Skeletal muscle cell (primary cell): ENCODE results near the gene ENPP1.
"Not testable (repeated sequence)": the region's sequence is repeated elsewhere in the genome, so short reads cannot be mapped to it uniquely, and the experiment has no call there.

Experiments used
- DNase-seq: peaks from one replicate; pipeline ENCODE4 v3.0.0-alpha.2; 2010; ENCODE audit warnings: low read depth
- H3K4me3 ChIP-seq: 2 replicates; pipeline ENCODE4 v1.5.1; 2011; ENCODE audit warnings: low read depth, mild to moderate bottlenecking, control low read depth, low read length, moderate library complexity

ENPP1 gene

GRCh38 chr6:131859658-131860057, 51.8 kb downstream of the ENPP1 start:
- DNase-seq, H3K4me3 ChIP-seq: not testable (repeated sequence)

GRCh38 chr6:131861381-131861780, 53.6 kb downstream of the ENPP1 start:
- H3K4me3 ChIP-seq = no peak overlapping the region
- DNase-seq = no peak

GRCh38 chr6:131862476-131862875, 54.7 kb downstream of the ENPP1 start:
- DNase-seq = no peak

GRCh38 chr6:131867744-131868143, 59.9 kb downstream of the ENPP1 start:
- no peak for DNase-seq
- H3K4me3 ChIP-seq = no peak overlapping the region

More at GRCh38 chr6:131862476-131862875, 54.7 kb downstream of the ENPP1 start:
- H3K4me3 ChIP-seq = no peak overlapping the region

- H3K4me3 ChIP-seq = no peak overlapping the region
- DNase-seq = no peak
These were observed 61.0 kb downstream of the ENPP1 start for GRCh38 chr6:131868836-131869235.

GRCh38 chr6:131875647-131876046, 67.8 kb downstream of the ENPP1 start:
- H3K4me3 ChIP-seq = no peak overlapping the region
- DNase-seq = no peak

GRCh38 chr6:131876545-131876944, 68.7 kb downstream of the ENPP1 start:
- DNase-seq = no peak
- no peak overlapping the region for H3K4me3 ChIP-seq

- H3K4me3 ChIP-seq = no peak overlapping the region
- no peak for DNase-seq
These were observed 70.4 kb downstream of the ENPP1 start for GRCh38 chr6:131877999-131878789.

- H3K4me3 ChIP-seq = no peak overlapping the region
- DNase-seq = no peak
These were observed 75.2 kb downstream of the ENPP1 start for GRCh38 chr6:131883016-131883415.

- no peak overlapping the region for H3K4me3 ChIP-seq
- no peak for DNase-seq
These were observed 77.4 kb downstream of the ENPP1 start for GRCh38 chr6:131885237-131885636.

GRCh38 chr6:131886517-131886916, 78.7 kb downstream of the ENPP1 start:
- no peak overlapping the region for H3K4me3 ChIP-seq
- DNase-seq = no peak

GRCh38 chr6:131890091-131890490, 82.3 kb downstream of the ENPP1 start:
- DNase-seq = no peak

GRCh38 chr6:131893198-131893597, 85.4 kb downstream of the ENPP1 start:
- H3K4me3 ChIP-seq = no peak overlapping the region
- no peak for DNase-seq

More at GRCh38 chr6:131890091-131890490, 82.3 kb downstream of the ENPP1 start:
- no peak overlapping the region for H3K4me3 ChIP-seq

- DNase-seq = no peak
- H3K4me3 ChIP-seq = no peak overlapping the region
These were observed 86.9 kb downstream of the ENPP1 start for GRCh38 chr6:131894493-131895424.

- no peak for DNase-seq
- H3K4me3 ChIP-seq = no peak overlapping the region
These were observed 89.2 kb downstream of the ENPP1 start for GRCh38 chr6:131897050-131897435.

GRCh38 chr6:131897621-131898020, 89.8 kb downstream of the ENPP1 start:
- H3K4me3 ChIP-seq = no peak overlapping the region
- DNase-seq = no peak

GRCh38 chr6:131898718-131899117, 90.9 kb downstream of the ENPP1 start:
- no peak overlapping the region for H3K4me3 ChIP-seq
- no peak for DNase-seq

- DNase-seq = no peak
- no peak overlapping the region for H3K4me3 ChIP-seq
These were observed 92.4 kb downstream of the ENPP1 start for GRCh38 chr6:131900231-131900630.

GRCh38 chr6:131901326-131901873, 93.6 kb downstream of the ENPP1 start:
- H3K4me3 ChIP-seq, DNase-seq: not testable (repeated sequence)

- not testable (repeated sequence) for H3K4me3 ChIP-seq, DNase-seq
These were observed 95.9 kb downstream of the ENPP1 start for GRCh38 chr6:131903734-131904133.
